Lung (tissue), 12 donors: ENCODE results near the gene ASCC1. TPM values are rescaled to one million over a fixed set of nuclear protein-coding genes. Genes with fewer than 3 reads are reported as not detected.

ENCODE experiments used
- ATAC-seq: fragments of 200-7000 bp; cut with Tn5 transposase; one replicate; pipeline ENCODE4 v1.9.1; 2020; ENCODE audit warnings: moderate number of reproducible peaks; ENCODE audit not compliant: insufficient read depth, low FRiP score
- DNase-seq, 3 donors: peaks; one replicate each; pipeline ENCODE4 v3.0.0-alpha.2; 2013 to 2017
- H3K27ac ChIP-seq, 2 donors: one replicate each; pipeline ENCODE4 v1.5.1; 2013; ENCODE audit warnings: mild to moderate bottlenecking in 2 of 2, moderate library complexity in 2 of 2, control low read depth in 1 of 2, inconsistent platforms in 1 of 2, low read depth in 1 of 2, low read length in 1 of 2
- H3K27me3 ChIP-seq, 3 donors: one replicate each; pipeline ENCODE4 v1.5.1; 2013; ENCODE audit warnings: low read length in 2 of 3; ENCODE audit not compliant: control insufficient read depth in 3 of 3, insufficient read depth in 3 of 3
- H3K36me3 ChIP-seq, 4 donors: one replicate each; pipeline ENCODE4 v1.5.1; 2013; ENCODE audit warnings: low read length in 4 of 4, mild to moderate bottlenecking in 1 of 4, moderate library complexity in 1 of 4; ENCODE audit not compliant: control insufficient read depth in 4 of 4, insufficient read depth in 4 of 4
- H3K4me1 ChIP-seq, 5 donors: one replicate each; pipeline ENCODE4 v1.5.1; 2013; ENCODE audit warnings: low read length in 5 of 5, mild to moderate bottlenecking in 2 of 5, moderate library complexity in 1 of 5; ENCODE audit not compliant: control insufficient read depth in 5 of 5, insufficient read depth in 5 of 5
- H3K4me3 ChIP-seq: one replicate; pipeline ENCODE4 v1.5.1; 2013; ENCODE audit warnings: mild to moderate bottlenecking, control low read depth, moderate library complexity
- H3K9ac ChIP-seq, 2 donors: one replicate each; pipeline ENCODE4 v1.5.1; 2013; ENCODE audit warnings: low read length in 2 of 2, control low read depth in 1 of 2; ENCODE audit not compliant: insufficient read depth in 1 of 2
- H3K9me3 ChIP-seq, 4 donors: one replicate each; pipeline ENCODE4 v1.5.1; 2013; ENCODE audit warnings: low read length in 3 of 4, mild to moderate bottlenecking in 1 of 4, moderate library complexity in 1 of 4; ENCODE audit not compliant: control insufficient read depth in 4 of 4, insufficient read depth in 3 of 4
- WGBS, 2 donors: extraction: QIAGEN DNeasy Blood & Tissue Kit; methylation state at CpG; one replicate each; pipeline ENCODE4 v1.1.7; 2013; 5-methylcytosine and 5-hydroxymethylcytosine counted together
- polyA plus RNA-seq, 2 donors: library from polyadenylated mRNA; stranded (reverse); fragments of 200-250 nt; gene quantifications; one replicate each; pipeline ENCODE4 v1.2.1, GENCODE V29; 2013
- total RNA-seq, 2 donors: library from RNA; depleted of rRNA in 1 of 2; stranded (reverse); fragments of >200 nt in 1 of 2; gene quantifications; one replicate each; pipeline ENCODE4 v1.2.1, GENCODE V29; 2014 to 2021
- TF ChIP-seq, protein P1 (sequence below): IDR thresholded peaks from 2 replicates; pipeline ENCODE4 v1.5.1; 2012; ENCODE audit warnings: mild to moderate bottlenecking; ENCODE audit errors: control extremely low read depth, extremely low read depth
- donor health status: control.
- donor health status: control.
- donor health status: Bipolar disorder and iron deficiency.
- donor health status: healthy.
- donor health status: DM: yes; HTN: yes; CAD: no.

The ASCC1 gene
- total and polyA plus RNA-seq, 4 donors = 9.0 to 29.9 (median 24.2) TPM

DNA sequence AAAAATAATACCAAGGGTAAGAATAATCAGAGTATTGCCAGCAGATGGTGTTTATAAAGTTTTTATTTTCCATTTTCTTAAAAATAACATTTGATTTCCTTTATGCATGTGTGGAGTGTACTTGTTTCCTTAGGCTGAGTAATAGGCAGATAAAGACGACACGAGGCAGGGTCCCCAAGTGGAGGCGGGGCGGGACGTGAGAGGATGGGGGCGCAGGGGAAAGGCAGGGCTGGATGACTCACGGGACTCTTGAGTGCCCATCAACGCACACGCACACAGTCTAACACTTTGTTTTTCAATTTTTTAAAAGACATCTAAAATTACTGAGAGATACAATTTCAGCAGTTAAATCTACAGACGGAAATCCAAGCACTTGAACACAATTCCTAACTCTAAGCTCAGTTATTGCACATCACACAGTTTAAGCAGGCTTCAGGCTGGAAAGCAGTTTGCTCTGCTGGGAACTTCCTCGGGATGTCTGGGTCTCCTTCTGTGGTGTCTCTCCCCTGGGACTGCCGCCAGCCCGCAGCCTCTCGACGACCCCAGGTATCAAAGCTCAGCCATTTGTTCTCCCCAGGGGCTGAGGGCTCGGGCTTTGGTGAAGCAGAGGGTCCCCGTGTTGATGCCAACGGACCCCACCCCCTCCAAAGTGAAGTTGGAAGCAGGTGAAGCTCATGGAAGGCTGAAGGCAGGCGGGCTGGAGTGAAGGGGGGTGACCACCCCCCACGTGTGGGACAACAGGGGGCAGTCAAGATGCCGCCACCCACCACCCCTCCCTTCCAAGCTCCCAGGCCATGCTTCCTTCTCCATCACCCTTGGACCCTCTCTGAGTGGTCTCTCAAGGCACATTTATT, 156.9 kb downstream of the ASCC1 start:
- WGBS, 2 donors = 55 to 71% methylated on average over 21 of the region's 21 CpGs
- DNase-seq = no peak
- no peak overlapping the region for H3K4me3 ChIP-seq

DNA sequence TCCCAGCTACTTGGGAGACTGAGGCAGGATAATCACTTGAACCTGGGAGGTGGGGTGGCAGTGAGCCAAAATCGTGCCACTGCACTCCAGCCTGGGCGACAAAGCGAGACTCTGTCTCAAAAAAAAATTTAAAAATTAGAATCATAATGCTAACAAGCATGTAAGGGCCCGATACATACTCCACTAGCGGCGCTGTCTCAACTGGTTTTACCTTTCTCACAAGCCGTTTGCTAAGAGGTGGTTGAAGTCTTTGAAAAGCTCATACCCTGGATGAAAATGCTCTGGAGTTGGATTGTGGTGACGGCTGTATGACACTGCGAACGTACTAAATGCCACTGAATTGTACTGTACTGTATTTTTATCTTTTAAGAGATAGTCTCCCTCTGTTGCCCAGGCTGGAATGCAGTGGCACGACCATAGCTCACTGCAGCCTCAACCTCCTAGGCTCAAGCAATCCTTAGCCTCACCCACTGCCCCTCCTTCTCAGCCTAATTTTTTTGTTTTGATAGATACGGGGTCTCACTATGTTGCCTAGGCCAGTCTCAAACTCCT, 157.7 kb downstream of the ASCC1 start:
- no peak for DNase-seq
- Histone ChIP-seq H3K9me3 (no peaks in the 10 kb centered on the region), H3K27ac (no peak overlapping the region), H3K9ac (no peak overlapping the region), H3K4me3 (no peak overlapping the region), H3K4me1 (peaks cover 0 to 4% (median 0%) of the 10 kb centered on the region in 5 donors), H3K27me3 (no peaks in the 10 kb centered on the region), H3K36me3 (no peaks in the 10 kb centered on the region)
- ATAC-seq = no peak
- 82 to 84% methylated on average over 12 of the region's 12 CpGs for WGBS, 2 donors
- TF ChIP-seq, protein P1, sequence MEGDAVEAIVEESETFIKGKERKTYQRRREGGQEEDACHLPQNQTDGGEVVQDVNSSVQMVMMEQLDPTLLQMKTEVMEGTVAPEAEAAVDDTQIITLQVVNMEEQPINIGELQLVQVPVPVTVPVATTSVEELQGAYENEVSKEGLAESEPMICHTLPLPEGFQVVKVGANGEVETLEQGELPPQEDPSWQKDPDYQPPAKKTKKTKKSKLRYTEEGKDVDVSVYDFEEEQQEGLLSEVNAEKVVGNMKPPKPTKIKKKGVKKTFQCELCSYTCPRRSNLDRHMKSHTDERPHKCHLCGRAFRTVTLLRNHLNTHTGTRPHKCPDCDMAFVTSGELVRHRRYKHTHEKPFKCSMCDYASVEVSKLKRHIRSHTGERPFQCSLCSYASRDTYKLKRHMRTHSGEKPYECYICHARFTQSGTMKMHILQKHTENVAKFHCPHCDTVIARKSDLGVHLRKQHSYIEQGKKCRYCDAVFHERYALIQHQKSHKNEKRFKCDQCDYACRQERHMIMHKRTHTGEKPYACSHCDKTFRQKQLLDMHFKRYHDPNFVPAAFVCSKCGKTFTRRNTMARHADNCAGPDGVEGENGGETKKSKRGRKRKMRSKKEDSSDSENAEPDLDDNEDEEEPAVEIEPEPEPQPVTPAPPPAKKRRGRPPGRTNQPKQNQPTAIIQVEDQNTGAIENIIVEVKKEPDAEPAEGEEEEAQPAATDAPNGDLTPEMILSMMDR = no peak

More for the DNA sequence above, 156.9 kb downstream of the ASCC1 start:
- H3K27ac ChIP-seq = no peak overlapping the region
- no peaks in the 10 kb centered on the region for H3K9me3 ChIP-seq
- ATAC-seq = no peak
- H3K9ac ChIP-seq = no peak overlapping the region
- no peaks in the 10 kb centered on the region for H3K27me3 ChIP-seq
- peaks cover 0 to 6% (median 0%) of the 10 kb centered on the region in 4 donors for H3K36me3 ChIP-seq
- H3K4me1 ChIP-seq = peaks cover 0 to 4% (median 0%) of the 10 kb centered on the region in 5 donors
- TF ChIP-seq, protein P1 = no peak

DNA sequence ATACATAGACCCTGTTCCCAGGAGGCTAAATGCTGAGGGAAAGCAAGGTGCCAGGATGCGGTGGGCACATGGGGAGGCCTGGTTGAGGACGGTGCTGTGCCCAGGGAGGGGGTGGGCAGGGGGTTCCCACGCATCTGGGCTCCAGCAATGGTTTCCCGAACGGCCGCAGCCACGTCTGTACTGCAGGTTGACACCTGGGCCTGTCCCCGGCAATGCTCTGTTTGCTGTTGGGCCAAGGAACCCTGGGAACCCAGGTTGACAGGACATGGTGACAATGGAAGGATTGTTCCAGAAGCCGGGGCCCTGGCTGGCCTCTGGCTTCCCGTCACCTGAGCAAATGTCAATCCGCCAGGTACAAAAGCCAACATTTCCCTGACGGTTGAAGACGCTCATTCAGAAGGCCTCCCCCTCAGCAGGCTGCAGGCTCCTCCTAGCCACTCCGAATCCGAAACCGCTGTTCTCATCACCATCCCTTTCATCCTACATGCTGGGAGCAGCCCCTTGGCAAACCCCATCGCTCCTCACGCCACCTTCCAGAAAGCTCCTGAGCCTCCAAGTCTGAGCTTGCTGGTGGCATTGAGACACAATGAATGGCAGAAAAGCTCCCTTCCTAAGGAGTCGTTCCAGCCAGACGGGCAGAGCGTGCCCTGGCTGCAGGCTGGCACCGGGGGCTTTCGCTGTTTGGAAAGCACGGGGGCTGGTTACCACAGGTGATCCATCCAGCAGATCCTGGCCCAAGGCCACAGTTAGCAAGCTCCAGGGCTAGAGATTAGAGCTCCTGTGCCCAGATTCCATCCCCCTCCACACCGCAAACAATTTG, 158.9 kb downstream of the ASCC1 start:
- WGBS, 2 donors = 91 to 95% methylated on average over 25 of the region's 25 CpGs
- DNase-seq (no peak), ATAC-seq (no peak)
- Histone ChIP-seq H3K36me3 (no peaks in the 10 kb centered on the region), H3K27ac (no peak overlapping the region), H3K4me3 (no peak overlapping the region), H3K9ac (no peak overlapping the region), H3K9me3 (no peaks in the 10 kb centered on the region), H3K4me1 (peaks cover 0 to 4% (median 0%) of the 10 kb centered on the region in 5 donors), H3K27me3 (no peaks in the 10 kb centered on the region)
- TF ChIP-seq, protein P1 = no peak
